SK-N-SH treated with all-trans-retinoic acid at 6 μM for 48 hours (cell line): ENCODE data around the gene TMEM244.

Experiments
- ARNTL ChIP-seq: fragments of 450-650 bp; formaldehyde crosslinking; IDR thresholded peaks from 2 replicates; pipeline ENCODE4 v1.5.0; 2020; ENCODE audit warnings: low read depth, mild to moderate bottlenecking, moderate library complexity, borderline replicate concordance
- ISL1 ChIP-seq: fragments of 250-450 bp; sonication (Bioruptor Pico); IDR thresholded peaks from 2 replicates; pipeline ENCODE4 v2.1.2; 2022; ENCODE audit warnings: mild to moderate bottlenecking, moderate library complexity
- PATZ1 ChIP-seq: fragments of 250-450 bp; sonication (Bioruptor Pico); IDR thresholded peaks from 2 replicates; pipeline ENCODE4 v1.8.0; 2020; ENCODE audit warnings: mild to moderate bottlenecking, moderate library complexity, borderline replicate concordance
- RARB ChIP-seq: fragments of 250-450 bp; sonication (Bioruptor Pico); IDR thresholded peaks from 2 replicates; pipeline ENCODE4 v1.8.0; 2021; ENCODE audit warnings: mild to moderate bottlenecking, moderate library complexity
- SNAI2 ChIP-seq: fragments of 250-450 bp; sonication (Bioruptor Pico); IDR thresholded peaks from 2 replicates; pipeline ENCODE4 v1.5.0; 2020; ENCODE audit warnings: mild to moderate bottlenecking, moderate library complexity

- TF ChIP-seq ARNTL (CRISPR knock-in tag) (no peak), ISL1 (CRISPR knock-in tag) (no peak), SNAI2 (CRISPR knock-in tag) (no peak), RARB (CRISPR knock-in tag) (no peak), PATZ1 (CRISPR knock-in tag) (no peak)
Measured at GRCh38 chr6:129792049-129792448, 69.1 kb downstream of the TMEM244 start.
